ENCODE measurements around the gene ZNF594.
A peak's percentile ranks its signal among the peaks of the same experiment; 100 is the strongest.
"Not testable (repeated sequence)": the region's sequence is repeated elsewhere in the genome, so short reads cannot be mapped to it uniquely, and the experiment has no call there.

ZNF594 gene

DNA sequence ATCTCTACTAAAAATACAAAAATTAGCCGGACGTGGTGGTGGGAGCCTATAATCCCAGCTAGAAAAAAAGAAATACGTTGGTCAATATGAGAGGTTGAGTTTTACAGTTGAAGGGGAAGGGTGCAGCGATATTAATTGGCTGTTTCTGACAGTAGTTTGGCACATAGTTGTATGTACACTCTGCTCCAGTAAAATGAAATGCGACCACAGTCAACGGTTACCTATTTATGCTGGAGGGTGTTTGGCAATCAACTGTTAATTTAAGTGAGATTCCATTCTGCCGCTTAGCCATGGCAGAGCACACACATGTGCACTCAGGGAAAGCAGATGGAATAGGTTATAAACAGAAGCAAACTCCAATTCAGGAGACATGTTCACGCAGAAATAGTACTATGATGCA, 9.3 kb upstream of the ZNF594 start:
- DNase-seq: no peak

GRCh38 chr17:5200360-5200759, 8.7 kb upstream of the ZNF594 start:
- DNase-seq: no peak

DNA sequence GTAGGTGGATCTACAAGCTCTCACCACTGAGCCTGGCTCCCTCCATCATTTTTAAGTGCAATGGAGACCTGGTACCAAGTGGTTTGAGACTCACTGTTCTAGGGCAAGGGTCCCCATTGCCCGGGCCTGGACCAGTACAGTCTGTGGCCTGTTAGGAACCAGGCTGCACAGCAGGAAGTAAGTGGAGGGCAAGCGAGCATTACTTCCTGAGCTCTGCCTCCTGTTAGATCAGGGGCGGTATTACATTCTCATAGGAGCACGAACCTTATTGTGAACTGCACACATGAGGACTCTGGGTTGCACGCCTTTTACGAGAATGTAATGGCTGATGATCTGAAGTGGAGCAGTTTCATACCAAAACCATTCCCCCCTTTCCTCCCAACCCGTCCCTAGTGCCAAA, 6.8 kb upstream of the ZNF594 start:
- DNase-seq: no peak

DNA sequence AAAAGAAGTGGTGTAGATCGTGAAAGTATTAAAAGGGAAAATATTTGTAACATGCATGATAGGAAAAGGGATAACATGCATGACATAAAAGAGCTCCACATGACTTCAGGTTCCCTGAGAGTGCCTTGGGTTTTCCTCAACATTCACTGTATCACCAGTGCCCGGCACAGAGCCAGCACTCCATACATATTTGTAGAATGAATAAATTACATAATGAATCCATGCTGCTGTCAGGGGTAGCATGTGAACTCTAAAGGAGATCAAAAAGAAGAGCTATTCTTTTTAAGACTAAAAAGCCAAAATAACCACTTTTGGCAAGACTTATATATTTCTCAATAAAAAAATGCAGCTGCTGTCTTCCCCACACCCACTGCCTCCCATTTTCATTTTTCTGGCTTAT, 2.7 kb upstream of the ZNF594 start:
- peak; percentile 87 for DNase-seq

DNA sequence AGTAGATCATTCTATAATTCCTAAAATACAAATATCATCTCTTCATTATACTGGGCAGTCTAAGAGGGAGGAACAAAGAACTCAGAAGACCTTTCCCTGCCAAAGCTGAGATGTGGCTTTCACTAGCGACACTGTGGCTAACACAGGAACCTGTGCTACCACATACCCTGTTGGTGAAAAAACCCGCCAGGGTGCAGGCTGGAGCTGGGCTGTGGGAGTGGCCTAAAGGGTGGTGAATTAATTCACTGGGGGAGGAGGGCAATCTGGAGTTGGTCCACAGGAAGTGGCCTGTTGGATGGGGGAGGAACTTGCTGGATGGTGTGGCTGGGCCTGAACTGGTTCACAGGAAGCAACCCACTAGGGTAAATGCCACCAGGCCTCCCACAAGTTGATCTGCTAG, 7.4 kb downstream of the ZNF594 start:
- no peak for DNase-seq

- no peak for DNase-seq
These were observed 8.3 kb downstream of the ZNF594 start for GRCh38 chr17:5183410-5183793.

GRCh38 chr17:5182597-5183409, 8.9 kb downstream of the ZNF594 start:
- DNase-seq: no peak

DNA sequence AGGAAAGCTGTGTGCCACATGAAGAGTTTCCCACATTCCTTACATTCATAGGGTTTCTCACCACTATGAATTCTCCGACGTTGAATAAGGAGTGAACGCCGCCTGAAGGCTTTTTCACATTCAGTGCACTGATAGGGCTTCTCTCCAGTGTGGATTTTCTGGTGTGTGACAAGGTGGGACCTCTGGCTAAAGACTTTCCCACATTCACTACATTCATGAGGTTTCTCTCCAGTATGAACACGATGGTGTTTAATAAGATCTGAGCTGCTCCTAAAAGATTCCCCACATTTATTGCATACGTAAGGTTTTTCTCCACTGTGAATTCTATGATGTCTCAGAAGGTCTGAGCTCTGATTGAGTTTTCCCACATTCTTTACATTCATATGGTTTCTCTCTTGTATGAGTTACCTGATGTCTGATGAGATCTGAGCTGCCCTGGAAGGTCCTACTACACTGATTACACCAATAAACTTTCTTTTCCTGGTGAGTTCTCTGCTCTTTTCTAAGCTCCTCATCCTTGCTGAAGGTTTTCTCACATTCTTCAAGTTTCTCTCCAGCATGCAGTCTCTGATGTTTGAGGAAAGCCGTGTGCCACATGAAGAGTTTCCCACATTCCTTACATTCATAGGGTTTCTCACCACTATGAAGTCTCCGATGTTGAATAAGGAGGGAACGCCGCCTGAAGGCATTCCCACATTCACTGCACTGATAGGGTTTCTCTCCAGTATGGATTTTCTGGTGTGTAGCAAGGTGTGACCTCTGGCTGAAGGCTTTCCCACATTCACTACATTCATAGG, 10.0 kb downstream of the ZNF594 start:
- no peak for DNase-seq

DNA sequence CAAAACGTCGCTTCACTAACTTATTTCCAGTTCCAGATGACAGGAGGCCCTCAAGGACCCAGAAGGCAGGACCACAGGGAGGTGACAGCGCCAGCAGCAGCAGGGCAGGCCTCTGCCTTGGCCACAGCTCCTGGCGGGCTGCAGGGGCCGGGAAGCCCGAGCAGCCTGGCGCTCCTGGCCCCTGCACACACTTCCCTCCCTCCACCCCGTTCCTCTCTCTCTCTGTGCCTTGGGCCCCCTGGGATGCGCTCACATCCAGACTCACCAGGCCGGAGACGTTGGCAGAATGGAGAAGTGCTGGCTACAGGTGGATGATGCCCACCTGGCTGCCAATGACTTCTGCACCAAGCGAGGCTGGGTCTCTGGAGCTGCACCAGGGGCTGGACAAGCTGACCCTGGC, 12.7 kb downstream of the ZNF594 start:
- DNase-seq: no peak

DNA sequence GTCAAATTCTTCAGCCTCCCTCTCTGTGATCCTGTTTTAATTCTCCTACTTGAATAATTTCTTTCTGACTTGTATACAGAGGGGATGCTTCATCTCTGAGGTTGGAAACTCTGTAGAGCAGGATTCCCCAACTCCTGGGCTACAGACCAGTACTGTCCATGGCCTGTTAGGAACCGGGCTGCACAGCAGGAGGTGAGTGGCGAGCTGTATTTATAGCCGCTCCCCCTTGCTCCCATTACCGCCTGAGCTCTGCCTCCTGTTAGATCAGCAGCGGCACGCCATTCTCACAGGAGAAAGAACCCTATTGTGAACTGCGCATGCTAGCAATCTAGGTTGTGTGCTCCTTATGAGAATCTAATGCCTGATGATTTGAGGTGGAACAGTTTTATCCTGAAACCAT, 16.6 kb downstream of the ZNF594 start:
- not testable (repeated sequence) for DNase-seq

DNA sequence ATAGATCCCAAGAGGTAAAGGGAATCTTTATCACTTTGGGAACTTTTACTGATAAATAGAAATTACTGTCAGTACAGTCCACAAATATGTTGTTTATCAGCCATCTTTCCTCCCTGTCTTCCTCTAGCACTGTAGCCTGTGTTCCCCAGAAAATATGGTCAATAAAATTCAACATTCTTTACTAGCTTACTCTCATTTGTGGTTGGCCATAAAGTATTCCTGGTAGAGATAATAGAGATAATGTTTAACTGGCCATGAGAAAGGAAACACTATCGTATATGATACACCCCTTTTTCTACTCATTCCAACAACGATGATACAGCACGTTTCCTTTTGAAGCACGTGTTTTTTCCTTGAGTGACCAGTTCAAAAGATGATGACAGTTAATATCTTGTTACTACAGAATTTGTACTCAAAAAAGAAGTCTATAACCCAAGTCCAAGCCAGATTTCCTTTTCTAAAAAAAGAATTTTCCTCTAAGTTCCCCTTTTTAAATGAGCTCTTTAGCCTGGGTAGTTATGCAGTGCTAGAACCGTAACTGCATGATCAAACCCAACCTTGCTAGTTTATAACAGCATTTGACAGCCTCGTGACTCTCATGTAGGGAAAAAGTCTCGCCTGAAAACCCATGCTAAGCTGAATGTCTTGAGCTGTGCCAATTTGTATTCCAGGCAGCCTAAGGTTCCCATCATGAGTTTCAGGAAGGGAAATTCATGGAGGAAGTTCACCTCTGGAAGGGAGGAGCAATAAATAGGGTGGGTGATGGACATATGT, 25.7 kb downstream of the ZNF594 start:
- DNase-seq: peak; percentile 22

GRCh38 chr17:5164436-5164835, 27.2 kb downstream of the ZNF594 start:
- no peak for DNase-seq

GRCh38 chr17:5161793-5162192, 29.9 kb downstream of the ZNF594 start:
- DNase-seq: not testable (repeated sequence)

- DNase-seq: not testable (repeated sequence)
These were observed 31.0 kb downstream of the ZNF594 start for GRCh38 chr17:5160702-5161101.

- DNase-seq: not testable (repeated sequence)
These were observed 45.5 kb downstream of the ZNF594 start for GRCh38 chr17:5146122-5146521.

GRCh38 chr17:5142877-5143276, 48.8 kb downstream of the ZNF594 start:
- not testable (repeated sequence) for DNase-seq

GRCh38 chr17:5139458-5139732, 52.3 kb downstream of the ZNF594 start:
- DNase-seq: no peak

DNA sequence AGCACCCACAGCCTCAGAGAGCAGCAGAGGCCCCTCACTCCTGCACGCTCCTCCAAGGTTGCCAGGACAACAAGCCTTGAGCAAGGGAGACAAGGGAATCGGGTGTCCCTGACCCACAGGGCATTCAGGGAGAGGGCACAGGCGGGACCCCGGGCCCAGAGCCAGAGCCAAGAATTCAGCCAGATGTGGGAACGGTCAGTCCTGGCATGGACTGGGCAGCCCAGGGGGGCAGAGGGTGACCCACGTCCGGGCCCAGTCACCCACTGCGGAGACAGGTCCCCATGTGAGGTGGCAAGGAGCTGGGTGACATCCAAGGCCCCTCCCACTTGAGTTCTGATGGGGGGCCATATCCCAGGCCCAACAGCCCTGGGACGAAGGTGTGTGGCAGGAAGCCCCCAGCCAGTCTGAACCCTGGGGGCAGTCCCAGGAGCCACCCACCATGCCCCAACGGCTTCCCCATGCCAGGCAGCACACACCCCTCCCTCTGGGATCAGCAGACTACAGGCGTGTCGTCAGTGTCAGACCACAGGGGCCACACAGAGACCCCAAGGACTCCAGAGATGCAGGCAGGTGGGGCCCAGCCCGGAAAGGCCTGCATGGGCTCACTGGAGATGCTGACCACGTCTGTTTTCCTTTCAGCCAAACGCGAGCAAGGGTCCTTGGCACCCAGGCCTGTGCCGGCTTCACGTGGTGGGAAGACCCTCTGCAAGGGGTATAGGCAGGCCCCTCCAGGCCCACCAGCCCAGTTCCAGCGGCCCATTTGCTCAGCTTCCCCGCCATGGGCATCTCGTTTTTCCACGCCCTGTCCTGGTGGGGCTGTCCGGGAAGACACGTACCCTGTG, 52.8 kb downstream of the ZNF594 start:
- DNase-seq: no peak

DNA sequence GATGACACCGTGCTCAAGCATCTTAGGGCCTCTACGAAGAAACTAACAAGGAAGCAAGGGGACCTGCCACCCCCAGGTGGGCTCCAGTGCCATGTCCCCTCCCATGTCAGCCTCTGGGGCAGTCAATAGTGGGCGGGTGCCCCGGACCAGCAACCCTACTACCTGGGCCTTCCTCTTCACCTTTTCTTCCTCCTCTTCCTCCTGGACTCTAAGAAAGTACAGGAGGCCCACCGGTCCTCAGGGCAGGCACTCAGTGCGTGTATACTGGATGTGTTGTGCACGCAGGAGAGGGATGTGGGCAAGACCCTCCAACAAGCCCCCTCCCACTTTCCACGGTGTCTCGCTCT, 53.5 kb downstream of the ZNF594 start:
- DNase-seq: not testable (repeated sequence)

- DNase-seq: not testable (repeated sequence)
These were observed 54.0 kb downstream of the ZNF594 start for GRCh38 chr17:5137511-5138197.

GRCh38 chr17:5136580-5137412, 54.9 kb downstream of the ZNF594 start:
- DNase-seq: not testable (repeated sequence)
